Fibroblast of gingiva (primary cell): ENCODE results near the gene PRSS27.

Source experiments
- DNase-seq: peaks from one replicate; pipeline ENCODE4 v3.0.0-alpha.2; 2011; ENCODE audit warnings: low read depth

Gene PRSS27

DNA sequence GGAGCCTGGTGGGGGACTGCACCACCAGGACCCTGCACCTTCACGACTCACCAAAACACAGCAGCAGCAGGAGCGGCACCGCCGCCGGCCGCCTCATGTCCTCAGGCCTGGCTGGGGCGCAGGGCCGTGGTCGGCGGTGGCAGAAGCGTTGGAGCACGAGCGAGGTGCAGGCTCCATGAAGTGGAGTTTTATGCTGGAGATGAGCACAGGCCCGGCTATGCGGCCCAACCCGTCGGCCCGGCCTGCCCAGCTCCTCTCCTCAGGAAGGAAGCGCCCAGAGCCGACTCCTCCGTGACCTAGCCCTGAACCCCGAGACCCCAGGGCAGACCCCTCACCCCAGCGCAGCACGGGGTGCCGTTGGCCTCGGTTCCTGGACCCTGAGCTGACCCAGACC is at the start of gene PRSS27:
PRSS27 (minus strand) TSS at position 161 of the 394 bp plus-strand sequence; CDS start at position 97, 64 bp downstream.
- DNase-seq = no peak

DNA sequence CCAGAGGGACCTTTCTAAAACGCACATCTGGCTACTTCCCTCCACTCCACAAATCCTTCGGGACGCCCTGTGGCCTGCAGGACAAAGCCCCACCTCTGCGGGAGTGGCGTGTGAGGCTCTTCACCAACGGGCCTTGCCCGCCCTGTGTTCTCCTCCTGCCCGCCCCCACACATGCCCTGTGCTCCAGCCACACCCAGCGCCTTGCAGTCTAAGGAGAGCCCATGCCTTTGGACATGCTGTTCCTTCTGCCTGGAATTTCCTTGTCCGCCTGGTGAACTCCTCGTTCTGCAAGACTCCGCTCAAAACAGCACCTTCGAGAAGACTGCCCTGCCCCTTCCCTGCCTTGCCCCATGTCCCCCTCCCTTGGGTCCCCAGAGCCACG is 49.6 kb upstream of the PRSS27 start:
- peak; percentile 67 for DNase-seq

DNA sequence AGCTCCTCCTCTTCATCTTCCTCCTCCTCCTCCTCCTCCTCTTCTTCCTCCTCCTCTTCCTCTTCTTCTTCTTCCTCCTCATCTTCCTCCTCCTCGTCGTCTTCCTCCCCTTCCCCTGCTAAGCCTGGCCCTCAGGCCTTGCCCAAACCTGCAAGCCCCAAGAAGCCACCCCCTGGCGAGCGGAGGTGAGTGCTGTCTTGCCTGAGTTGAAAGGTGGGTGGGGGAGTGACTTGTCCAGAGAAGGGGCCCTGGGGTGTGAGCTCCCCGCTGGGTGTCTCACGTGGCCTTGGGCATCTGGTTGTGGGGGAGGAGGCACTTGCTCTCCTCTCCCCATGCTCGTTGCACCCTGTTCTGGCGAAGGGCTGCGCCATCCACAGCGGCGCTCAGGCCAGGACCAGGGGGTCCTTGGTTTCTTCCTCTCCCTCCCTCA is 49.1 kb upstream of the PRSS27 start:
- no peak for DNase-seq

DNA sequence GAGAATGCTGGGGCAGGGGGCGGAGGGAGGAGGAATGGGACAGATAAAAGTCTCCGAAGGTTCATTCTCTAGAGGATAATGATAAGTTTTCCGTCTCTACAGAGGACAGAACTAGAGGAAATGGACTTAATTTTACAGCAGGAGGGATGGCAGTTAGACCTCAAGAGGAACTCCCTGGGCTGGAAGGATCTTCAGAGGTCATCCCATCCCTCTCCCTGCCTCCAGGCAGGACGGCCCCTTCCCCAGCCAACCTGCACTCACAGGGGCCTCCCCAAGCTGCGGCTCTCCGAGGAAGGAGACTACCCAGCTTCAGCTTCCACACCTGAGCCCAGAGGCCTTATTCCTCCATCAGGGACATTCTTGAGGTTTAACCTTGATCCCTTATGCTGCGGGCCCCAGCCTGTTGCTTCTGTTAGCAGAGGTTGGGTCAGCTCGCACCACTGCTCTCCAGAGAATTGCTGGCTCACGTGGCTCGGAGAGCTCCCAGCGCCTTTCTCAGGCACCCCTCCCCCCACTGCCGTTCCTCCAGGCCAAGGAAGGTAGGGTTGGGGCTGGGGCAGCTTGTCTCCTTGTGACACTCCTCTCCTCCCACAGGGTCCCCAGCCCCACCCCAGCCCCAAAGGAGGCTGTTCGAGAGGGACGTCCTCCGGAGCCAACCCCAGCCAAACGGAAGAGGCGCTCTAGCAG is 48.5 kb upstream of the PRSS27 start:
- no peak for DNase-seq

DNA sequence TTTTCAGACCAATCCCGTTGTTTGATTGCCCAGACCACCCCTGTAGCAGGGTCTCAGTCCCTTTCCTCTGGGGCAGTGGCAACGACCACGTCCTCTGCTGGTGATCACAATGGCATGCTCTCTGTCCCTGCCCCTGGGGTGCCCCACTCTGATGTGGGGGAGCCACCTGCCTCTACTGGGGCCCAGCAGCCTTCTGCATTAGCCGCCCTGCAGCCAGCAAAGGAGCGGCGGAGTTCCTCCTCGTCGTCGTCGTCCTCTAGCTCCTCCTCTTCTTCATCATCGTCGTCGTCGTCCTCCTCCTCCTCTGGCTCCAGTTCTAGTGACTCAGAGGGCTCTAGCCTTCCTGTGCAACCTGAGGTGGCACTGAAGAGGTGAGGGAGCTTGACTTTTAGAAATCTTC is 47.9 kb upstream of the PRSS27 start:
- no peak for DNase-seq

DNA sequence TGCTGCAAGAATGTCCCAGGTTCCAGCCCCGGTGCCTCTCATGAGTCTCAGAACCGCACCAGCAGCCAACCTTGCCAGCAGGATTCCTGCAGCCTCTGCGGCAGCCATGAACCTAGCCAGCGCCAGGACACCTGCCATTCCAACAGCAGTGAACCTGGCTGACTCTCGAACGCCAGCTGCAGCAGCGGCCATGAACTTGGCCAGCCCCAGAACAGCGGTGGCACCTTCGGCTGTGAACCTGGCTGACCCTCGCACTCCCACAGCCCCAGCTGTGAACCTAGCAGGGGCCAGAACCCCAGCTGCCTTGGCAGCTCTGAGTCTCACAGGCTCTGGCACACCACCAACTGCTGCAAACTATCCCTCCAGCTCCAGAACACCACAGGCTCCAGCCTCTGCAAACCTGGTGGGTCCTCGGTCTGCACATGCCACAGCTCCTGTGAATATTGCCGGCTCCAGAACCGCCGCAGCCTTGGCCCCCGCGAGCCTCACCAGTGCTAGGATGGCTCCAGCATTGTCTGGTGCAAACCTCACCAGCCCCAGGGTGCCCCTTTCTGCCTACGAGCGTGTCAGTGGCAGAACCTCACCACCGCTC is 47.2 kb upstream of the PRSS27 start:
- no peak for DNase-seq

DNA sequence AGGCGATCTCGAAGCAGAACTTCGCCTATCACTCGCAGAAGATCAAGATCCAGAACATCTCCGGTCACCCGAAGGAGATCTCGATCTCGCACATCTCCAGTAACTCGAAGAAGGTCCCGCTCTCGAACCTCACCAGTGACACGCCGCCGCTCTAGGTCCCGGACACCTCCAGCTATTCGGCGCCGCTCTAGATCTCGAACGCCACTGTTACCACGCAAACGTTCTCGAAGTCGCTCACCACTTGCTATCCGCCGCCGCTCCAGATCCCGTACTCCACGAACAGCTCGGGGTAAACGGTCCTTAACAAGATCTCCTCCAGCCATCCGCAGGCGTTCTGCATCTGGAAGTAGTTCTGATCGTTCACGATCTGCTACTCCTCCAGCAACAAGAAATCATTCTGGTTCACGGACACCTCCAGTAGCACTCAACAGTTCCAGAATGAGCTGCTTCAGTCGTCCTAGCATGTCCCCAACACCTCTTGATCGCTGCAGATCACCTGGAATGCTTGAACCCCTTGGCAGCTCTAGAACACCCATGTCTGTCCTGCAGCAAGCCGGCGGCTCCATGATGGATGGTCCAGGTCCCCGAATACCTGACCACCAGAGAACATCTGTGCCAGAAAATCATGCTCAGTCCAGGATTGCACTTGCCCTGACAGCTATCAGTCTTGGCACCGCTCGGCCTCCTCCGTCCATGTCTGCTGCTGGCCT is 46.6 kb upstream of the PRSS27 start:
- DNase-seq = no peak

DNA sequence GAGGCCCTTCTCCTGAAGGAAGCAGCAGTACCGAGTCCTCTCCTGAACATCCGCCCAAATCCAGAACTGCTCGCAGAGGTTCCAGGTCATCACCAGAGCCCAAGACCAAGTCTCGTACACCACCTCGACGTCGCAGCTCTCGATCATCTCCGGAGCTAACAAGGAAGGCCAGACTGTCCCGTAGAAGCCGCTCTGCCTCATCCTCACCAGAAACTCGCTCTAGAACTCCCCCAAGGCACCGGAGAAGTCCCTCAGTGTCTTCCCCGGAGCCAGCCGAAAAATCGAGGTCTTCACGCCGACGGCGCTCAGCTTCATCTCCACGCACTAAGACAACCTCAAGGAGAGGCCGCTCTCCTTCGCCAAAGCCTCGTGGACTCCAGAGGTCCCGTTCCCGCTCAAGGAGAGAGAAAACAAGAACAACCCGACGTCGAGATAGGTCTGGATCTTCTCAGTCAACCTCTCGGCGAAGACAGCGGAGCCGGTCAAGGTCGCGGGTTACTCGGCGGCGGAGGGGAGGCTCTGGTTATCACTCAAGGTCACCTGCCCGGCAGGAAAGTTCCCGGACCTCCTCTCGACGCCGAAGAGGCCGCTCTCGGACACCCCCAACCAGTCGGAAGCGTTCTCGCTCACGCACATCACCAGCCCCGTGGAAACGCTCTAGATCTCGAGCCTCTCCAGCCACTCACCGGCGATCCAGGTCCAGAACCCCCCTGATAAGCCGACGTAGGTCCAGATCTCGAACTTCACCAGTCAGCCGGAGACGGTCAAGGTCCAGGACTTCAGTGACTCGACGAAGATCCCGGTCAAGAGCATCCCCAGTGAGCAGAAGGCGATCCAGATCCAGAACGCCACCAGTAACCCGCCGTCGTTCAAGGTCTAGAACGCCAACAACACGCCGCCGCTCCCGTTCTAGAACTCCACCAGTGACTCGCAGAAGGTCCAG is 45.7 kb upstream of the PRSS27 start:
- no peak for DNase-seq

DNA sequence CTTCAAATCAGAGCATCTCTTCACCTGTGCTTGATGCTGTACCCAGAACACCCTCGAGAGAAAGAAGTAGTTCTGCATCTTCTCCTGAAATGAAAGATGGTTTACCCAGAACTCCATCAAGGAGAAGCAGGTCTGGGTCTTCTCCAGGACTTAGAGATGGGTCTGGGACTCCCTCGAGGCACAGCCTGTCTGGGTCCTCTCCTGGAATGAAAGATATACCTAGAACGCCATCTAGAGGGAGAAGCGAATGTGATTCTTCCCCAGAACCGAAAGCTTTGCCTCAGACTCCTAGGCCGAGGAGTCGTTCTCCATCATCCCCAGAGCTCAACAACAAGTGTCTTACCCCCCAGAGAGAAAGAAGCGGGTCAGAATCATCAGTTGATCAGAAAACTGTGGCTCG is 44.7 kb upstream of the PRSS27 start:
- no peak for DNase-seq

DNA sequence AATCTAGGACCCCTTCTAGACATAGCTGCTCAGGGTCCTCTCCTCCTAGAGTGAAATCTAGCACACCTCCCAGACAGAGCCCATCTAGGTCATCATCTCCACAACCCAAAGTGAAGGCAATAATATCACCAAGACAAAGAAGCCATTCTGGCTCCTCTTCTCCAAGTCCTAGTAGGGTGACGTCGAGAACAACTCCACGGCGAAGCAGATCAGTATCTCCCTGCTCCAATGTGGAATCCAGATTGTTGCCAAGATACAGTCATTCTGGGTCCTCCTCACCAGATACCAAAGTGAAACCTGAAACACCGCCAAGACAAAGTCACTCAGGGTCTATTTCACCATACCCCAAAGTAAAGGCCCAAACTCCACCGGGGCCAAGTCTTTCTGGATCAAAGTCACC is 43.1 kb upstream of the PRSS27 start:
- DNase-seq = no peak

DNA sequence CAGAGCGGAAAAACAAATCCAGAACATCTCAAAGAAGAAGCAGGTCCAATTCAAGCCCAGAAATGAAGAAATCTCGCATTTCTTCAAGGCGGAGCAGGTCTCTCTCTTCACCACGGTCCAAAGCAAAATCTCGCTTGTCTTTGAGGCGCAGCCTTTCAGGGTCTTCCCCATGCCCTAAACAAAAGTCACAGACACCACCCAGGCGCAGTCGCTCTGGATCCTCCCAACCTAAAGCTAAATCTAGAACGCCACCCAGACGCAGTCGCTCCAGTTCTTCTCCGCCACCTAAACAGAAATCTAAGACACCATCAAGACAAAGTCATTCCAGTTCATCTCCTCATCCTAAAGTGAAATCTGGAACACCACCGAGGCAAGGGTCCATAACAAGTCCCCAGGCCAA is 42.7 kb upstream of the PRSS27 start:
- DNase-seq = no peak

DNA sequence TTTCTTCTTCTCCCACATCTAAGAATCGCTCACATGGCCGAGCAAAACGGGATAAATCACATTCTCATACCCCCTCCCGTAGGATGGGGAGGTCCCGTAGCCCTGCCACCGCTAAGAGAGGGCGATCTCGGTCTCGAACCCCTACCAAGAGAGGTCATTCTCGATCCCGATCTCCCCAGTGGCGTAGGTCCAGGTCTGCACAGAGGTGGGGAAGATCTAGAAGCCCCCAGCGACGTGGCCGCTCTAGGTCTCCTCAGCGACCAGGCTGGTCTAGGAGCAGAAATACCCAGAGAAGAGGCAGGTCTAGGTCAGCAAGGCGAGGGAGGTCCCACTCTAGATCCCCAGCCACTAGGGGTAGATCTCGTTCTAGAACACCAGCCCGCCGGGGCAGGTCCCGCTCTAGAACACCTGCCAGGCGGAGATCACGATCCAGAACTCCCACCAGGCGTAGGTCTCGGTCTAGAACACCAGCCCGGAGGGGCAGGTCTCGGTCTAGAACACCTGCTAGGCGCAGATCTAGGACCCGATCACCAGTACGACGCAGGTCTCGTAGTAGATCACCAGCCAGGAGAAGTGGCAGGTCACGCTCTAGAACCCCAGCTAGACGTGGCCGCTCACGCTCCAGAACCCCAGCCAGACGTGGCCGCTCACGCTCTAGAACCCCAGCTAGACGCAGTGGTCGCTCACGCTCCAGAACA is 42.0 kb upstream of the PRSS27 start:
- DNase-seq = no peak

DNA sequence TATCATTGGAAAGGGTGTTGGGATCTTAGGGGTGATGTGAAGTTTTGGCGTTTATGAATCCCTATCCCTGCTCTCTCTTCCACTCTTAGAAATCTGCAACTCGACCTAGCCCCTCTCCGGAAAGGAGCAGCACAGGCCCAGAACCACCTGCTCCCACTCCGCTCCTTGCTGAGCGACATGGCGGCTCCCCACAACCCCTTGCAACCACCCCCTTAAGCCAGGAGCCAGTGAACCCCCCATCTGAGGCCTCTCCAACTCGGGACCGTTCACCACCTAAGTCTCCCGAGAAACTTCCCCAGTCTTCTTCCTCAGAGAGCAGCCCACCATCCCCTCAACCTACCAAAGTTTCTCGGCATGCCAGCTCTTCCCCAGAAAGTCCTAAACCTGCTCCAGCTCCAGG is 41.4 kb upstream of the PRSS27 start:
- DNase-seq = no peak

DNA sequence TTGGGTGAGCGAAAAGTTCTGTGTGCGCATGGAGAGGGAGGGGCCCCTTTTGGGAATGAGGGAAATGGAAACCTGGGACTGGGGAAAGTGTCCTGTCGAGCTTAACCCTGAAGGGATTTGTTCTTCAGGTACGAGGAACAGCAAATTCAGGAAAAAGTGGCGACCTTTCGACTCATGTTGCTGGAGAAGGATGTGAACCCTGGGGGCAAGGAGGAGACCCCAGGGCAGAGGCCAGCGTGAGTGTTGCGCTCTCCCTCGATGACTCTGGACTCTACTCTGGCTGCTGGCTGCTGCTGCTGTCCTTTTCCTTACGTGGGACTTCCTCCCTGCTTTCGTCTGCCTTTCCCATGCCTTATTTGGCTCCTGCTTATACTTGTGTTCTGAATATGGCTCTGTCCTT is 37.3 kb upstream of the PRSS27 start:
- DNase-seq = no peak

DNA sequence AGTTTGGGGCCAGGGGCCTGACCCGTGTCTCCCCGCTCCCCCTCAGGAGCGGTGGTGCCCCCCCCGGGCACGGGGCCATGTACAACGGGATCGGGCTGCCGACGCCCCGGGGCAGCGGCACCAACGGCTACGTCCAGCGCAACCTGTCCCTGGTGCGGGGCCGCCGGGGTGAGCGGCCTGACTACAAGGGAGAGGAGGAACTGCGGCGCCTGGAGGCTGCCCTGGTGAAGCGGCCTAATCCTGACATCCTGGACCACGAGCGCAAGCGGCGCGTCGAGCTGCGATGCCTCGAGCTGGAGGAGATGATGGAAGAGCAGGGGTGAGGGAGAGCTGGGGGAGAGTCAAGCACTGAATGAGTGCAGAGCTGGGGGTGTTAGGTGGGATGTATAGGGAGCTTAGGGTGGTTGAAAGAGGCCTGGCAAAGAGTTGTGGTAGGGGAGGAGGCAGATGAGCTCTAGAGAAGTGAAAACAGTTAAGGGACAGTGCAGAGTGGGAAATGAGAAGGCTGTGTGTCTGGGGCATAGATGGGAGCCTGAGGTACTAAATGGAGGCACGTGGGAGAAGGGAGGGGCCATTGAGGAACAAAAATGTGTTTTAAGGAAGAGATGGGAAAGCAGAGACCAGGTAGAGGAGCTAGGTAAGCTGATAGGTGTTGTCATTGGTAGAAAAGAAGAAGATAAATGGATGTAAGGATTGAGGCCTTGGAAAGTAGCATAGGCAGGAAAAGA is 36.4 kb upstream of the PRSS27 start:
- no peak for DNase-seq

DNA sequence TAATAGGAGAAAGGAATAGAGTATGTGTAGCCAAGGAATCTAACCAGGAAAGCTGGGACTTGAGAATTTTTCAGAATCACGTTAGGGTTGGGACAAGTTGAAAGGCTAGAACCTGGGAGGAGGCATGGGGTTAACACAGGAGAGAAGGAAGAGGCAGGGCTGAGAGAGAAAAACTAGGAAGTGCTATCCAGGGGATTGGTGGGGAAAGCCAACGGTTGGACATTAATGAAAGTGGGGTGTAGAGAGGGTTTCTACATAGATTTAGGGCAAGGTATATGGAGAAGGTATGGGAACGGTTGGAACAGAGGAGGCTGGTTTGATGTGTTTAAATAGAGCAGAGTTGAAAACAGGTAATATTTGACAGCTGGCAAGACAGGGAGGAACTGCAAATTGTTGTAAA is 35.1 kb upstream of the PRSS27 start:
- DNase-seq = no peak

DNA sequence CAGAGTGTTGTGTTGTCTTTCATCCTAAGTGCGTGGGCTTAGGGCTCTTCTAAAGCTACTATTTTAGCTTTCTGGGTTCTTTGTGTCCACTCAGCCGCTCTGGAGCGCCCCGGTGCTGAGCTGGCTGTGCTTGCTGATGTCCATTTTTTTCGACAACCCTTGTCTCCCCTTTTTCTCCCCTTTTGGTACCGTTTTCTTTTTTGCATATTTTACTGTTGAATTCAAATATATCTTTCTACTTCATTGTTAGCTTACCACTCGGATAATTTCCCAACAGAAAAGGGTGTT is 33.7 kb upstream of the PRSS27 start:
- no peak for DNase-seq

DNA sequence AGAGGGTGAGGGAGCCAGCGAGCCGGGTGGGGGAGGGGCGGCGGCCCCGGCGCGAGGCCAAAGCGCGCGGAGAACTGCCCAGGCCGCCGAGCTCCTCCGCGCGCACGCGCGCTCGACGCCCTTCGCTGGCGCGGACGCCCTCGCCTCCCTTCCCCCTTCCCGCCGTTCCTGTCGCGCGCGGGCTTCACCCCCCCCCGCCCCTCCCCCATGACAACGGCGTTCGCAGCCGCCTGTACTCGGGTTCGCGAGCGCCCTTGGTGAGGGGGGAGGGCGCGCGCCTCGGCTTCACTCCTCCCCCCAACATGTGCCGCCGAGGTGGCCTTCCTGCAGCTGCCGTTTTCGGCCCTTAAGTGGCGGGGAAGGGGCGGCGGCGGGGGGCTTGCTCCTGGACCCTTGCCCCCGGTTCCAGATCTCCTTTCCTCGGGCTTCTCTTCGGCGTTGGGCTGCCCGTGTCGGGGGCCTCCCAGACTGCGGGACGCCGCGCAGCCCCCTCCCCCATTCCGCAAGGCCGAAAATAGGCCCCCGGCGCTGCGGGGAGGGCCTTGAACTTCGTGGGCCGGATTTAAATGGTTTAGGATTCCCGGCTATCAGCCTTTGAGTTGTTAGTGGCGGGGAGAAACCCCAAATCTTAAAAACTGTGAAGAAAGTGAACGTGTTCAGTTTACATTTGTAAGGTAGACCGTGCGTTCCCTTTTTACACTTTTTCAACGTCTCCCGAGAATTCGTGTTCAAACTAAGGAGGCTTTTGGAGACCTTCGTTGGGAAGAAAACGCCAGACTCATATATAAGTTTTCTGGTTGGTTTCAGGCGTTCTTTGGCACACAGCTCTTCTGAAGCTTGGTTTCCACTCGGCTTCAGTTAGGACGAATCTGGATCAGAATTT is 33.1 kb upstream of the PRSS27 start:
- peak; percentile 79 for DNase-seq

DNA sequence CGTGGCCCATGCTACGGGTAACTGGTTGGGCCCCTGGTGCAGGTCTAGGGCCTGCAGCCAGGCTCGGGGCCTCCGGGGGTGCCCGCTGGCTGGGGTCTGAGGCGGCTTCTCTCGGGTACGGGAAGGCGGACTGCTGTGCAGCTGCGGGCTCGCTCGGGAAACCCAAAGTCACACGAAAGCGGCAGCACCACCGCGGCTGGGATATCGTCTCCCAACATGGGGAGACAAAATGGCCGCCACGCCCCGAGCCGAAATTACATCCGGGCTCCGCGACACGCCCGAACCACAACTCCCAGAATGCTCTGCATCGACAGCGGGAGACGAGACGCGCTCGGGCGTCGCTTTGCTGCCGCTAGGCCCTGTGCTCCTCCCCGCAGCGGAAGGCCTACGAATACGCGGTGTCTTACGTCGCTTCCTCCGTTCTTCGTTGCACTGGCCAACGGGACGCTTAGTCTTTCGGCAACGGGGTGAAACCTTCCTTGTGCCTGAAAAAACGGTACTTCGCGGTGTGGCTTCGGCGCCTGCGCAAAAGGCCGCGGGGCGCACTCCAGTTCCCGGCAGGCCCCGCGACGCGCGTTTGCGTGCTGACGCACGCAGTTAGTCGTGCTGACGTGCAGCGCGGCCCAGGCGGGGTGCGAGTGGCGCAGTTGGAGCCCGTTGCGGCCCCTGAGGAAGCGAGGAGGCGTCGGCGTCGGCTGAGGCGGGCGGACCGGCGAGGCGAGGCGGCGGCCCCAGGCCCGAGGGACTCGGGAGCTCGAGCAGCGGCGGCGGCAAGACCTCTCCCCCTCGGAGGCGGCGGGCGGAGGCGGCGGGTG is 32.2 kb upstream of the PRSS27 start, which contains the start of gene SRRM2:
SRRM2 (plus strand) TSS at position 604 of the 815 bp plus-strand sequence. CDS start 3,727 bp downstream, outside the sequence.
- peak; percentile 97 for DNase-seq
